KMS-11 (cell line): ENCODE data around the gene KRT35.
"Not testable (repeated sequence)": the region's sequence is repeated elsewhere in the genome, so short reads cannot be mapped to it uniquely, and the experiment has no call there.

ENCODE experiments used
- H2AFZ ChIP-seq: fragments of 200-600 bp; sonication (generic); 2 replicates; pipeline ENCODE4 v1.6.1; 2016; ENCODE audit warnings: antibody characterized with exemption, mixed run types, low read depth
- H3K27ac ChIP-seq: fragments of 200-600 bp; sonication (generic); 2 replicates; pipeline ENCODE4 v1.6.1; 2016; ENCODE audit warnings: mild to moderate bottlenecking, mixed run types
- H3K27me3 ChIP-seq: fragments of 200-600 bp; sonication (generic); 2 replicates; pipeline ENCODE4 v1.6.1; 2017; ENCODE audit warnings: mild to moderate bottlenecking, low read depth, mixed run types, moderate library complexity; ENCODE audit not compliant: insufficient read depth
- H3K36me3 ChIP-seq: fragments of 200-600 bp; sonication (generic); 2 replicates; pipeline ENCODE4 v1.6.1; 2017; ENCODE audit warnings: mild to moderate bottlenecking, mixed run types; ENCODE audit not compliant: insufficient read depth
- H3K4me1 ChIP-seq: fragments of 200-600 bp; sonication (generic); 2 replicates; pipeline ENCODE4 v1.6.1; 2016; ENCODE audit warnings: mild to moderate bottlenecking, low read depth, mixed run types; ENCODE audit not compliant: poor library complexity, severe bottlenecking
- H3K4me2 ChIP-seq: fragments of 200-600 bp; sonication (generic); 2 replicates; pipeline ENCODE4 v1.7.0; 2016; ENCODE audit warnings: mild to moderate bottlenecking, mixed run types
- H3K4me3 ChIP-seq: fragments of 200-600 bp; sonication (generic); IDR thresholded peaks from 2 replicates; pipeline ENCODE4 v1.6.1; 2017; ENCODE audit warnings: low read depth, low read length, mixed read lengths; ENCODE audit not compliant: insufficient read depth
- H3K79me2 ChIP-seq: fragments of 200-600 bp; sonication (generic); 2 replicates; pipeline ENCODE4 v1.6.1; 2016; ENCODE audit warnings: low read depth, mixed run types; ENCODE audit not compliant: insufficient read depth
- H3K9ac ChIP-seq: fragments of 200-600 bp; sonication (generic); 2 replicates; pipeline ENCODE4 v1.6.1; 2016; ENCODE audit warnings: mild to moderate bottlenecking, mixed run types
- H4K20me1 ChIP-seq: fragments of 200-600 bp; sonication (generic); 2 replicates; pipeline ENCODE4 v1.6.1; 2016; ENCODE audit warnings: mild to moderate bottlenecking, mixed run types; ENCODE audit not compliant: insufficient read depth
- CTCF ChIP-seq: fragments of 200-600 bp; sonication (generic); conservative IDR thresholded peaks from 2 replicates; pipeline ENCODE4 v1.6.1; 2017; ENCODE audit warnings: low read depth, mild to moderate bottlenecking, antibody characterized with exemption, low read length, moderate library complexity, mixed read lengths

Gene KRT35

GRCh38 chr17:41434415-41434814 lies 46.5 kb downstream of the KRT35 start:
- Histone ChIP-seq H3K9ac (no peak overlapping the region), H3K27me3 (no peaks in the 10 kb centered on the region), H4K20me1 (no peaks in the 10 kb centered on the region), H3K4me1 (no peaks in the 10 kb centered on the region), H3K4me3 (no peak overlapping the region), H3K79me2 (no peaks in the 10 kb centered on the region), H3K36me3 (no peaks in the 10 kb centered on the region), H3K27ac (no peak overlapping the region), H2AFZ (no peak overlapping the region), H3K4me2 (no peak overlapping the region)
- TF ChIP-seq CTCF, result no peak

DNA sequence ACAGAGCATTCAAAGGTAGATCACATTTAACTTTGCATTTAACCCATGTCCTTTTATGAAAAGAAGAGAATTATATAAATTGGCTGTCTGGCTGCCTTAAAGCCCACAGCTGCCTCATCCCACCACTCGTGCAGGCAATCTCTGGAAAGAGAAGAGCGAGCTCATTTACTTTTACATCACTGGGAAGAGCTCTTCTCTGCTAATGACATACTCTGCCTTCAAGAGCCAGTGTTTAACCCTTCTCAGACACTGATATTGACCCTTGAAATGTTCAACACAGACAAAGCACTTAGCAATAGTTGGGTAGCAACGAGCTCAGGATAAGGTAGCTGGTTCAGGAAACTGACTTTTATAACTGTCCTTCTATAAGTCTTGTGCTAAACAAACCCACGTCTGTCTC lies 46.9 kb downstream of the KRT35 start:
- H2AFZ ChIP-seq, result no peak overlapping the region
- no peak overlapping the region for H3K27ac ChIP-seq
- TF ChIP-seq CTCF, result no peak

GRCh38 chr17:41433586-41433985 lies 47.4 kb downstream of the KRT35 start:
- no peaks in the 10 kb centered on the region for H3K36me3 ChIP-seq
- no peaks in the 10 kb centered on the region for H3K27me3 ChIP-seq
- H3K4me3 ChIP-seq, result no peak overlapping the region
- no peak overlapping the region for H3K9ac ChIP-seq
- no peaks in the 10 kb centered on the region for H3K4me1 ChIP-seq
- TF ChIP-seq CTCF, result no peak
- H2AFZ ChIP-seq, result no peak overlapping the region
- no peaks in the 10 kb centered on the region for H3K79me2 ChIP-seq
- no peak overlapping the region for H3K4me2 ChIP-seq
- no peaks in the 10 kb centered on the region for H4K20me1 ChIP-seq
- H3K27ac ChIP-seq, result no peak overlapping the region

More for the DNA sequence above, 46.9 kb downstream of the KRT35 start:
- no peak overlapping the region for H3K4me3 ChIP-seq
- no peaks in the 10 kb centered on the region for H4K20me1 ChIP-seq
- H3K79me2 ChIP-seq, result no peaks in the 10 kb centered on the region
- H3K27me3 ChIP-seq, result no peaks in the 10 kb centered on the region
- no peak overlapping the region for H3K4me2 ChIP-seq
- no peaks in the 10 kb centered on the region for H3K36me3 ChIP-seq
- H3K4me1 ChIP-seq, result no peaks in the 10 kb centered on the region
- H3K9ac ChIP-seq, result no peak overlapping the region

DNA sequence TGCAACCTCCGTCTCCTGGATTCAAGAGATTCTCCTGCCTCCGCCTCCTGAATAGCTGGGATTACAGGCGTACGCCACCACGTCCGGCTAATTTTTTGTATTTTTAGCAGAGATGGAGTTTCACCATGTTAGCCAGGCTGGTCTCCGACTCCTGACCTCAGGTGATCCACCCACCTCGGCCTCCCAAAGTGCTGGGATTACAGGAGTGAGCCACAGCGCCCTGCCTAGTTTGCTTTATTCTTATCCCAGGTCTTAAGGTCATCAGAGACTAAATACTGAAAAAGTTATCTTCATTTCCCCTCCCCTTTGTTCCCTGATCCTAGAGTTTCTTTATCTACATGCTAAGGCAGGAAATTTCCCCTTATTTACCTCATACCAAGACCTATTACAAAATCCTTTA lies 50.6 kb downstream of the KRT35 start:
- H3K79me2 ChIP-seq, H3K36me3 ChIP-seq, H3K4me2 ChIP-seq, H2AFZ ChIP-seq, H4K20me1 ChIP-seq, H3K9ac ChIP-seq, H3K27ac ChIP-seq, H3K4me3 ChIP-seq, H3K27me3 ChIP-seq, H3K4me1 ChIP-seq: not testable (repeated sequence)

DNA sequence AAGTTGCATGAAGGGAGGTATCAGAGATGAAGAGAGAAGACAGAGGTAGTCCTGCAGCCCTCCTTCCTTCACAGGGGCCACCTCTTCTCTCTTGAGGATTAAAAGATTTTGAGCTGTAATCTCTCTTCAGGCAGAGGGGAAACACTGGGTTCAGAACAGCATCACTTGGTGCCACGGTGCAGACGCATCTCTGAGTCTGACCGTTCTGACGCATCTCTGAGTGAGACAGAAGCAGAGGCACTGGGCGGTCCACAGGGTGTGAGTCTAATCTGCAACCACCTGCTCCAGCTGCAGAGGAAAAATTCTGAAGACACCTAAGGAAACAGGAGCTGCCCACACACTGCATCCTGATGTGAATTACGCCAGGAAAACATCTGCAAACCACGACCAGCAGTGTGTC lies 51.3 kb downstream of the KRT35 start:
- TF ChIP-seq CTCF, result no peak
- no peak overlapping the region for H3K4me3 ChIP-seq
- H4K20me1 ChIP-seq, result no peaks in the 10 kb centered on the region
- H3K4me2 ChIP-seq, result no peak overlapping the region
- no peak overlapping the region for H3K27ac ChIP-seq
- no peak overlapping the region for H2AFZ ChIP-seq
- H3K79me2 ChIP-seq, result no peaks in the 10 kb centered on the region
- no peaks in the 10 kb centered on the region for H3K4me1 ChIP-seq
- no peaks in the 10 kb centered on the region for H3K27me3 ChIP-seq
- H3K36me3 ChIP-seq, result no peaks in the 10 kb centered on the region
- H3K9ac ChIP-seq, result no peak overlapping the region
